ENCODE data around the gene RBBP8NL.

GRCh38 chr20:62360854-62361798 lies 66.2 kb downstream of the RBBP8NL start:
- no peak for TF ChIP-seq CTCF (IDR thresholded peaks at IDR 0.05; ENCODE audit: low read length)
- no peak for TF ChIP-seq EZH2 (optimal IDR thresholded peaks at IDR 0.05; ENCODE audit: low read depth, low read length)
- TF ChIP-seq EZH2phosphoT487 (IDR thresholded peaks at IDR 0.05; ENCODE audit: low read length), result no peak
